COR-L47 (cell line): Measurements from ENCODE around the gene CFAP69.
"Not testable (repeated sequence)": the region's sequence is repeated elsewhere in the genome, so short reads cannot be mapped to it uniquely, and the experiment has no call there.

Experiments used
- DNase-seq: peaks from one replicate; lab custom pipeline; 2025; lab: John Stamatoyannopoulos, UW

Gene CFAP69

DNA sequence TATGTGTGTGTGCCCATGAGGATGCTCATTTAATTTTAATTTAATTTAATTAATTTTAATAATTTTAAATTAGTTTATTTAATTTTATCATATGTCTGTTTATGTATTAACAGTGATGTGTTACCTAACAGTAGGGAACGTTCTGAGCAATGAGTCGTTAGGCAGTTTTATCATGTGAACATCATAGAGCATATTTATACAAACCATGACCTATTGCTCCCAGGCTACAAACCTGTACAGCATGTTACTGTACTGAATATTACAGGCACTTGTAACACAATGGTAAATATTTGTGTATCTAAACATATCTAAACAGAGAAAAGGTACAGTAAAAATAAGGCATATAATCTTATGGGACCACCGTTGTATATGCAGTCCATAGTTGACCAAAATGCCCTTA is 13.7 kb upstream of the CFAP69 start:
- DNase-seq = no peak

DNA sequence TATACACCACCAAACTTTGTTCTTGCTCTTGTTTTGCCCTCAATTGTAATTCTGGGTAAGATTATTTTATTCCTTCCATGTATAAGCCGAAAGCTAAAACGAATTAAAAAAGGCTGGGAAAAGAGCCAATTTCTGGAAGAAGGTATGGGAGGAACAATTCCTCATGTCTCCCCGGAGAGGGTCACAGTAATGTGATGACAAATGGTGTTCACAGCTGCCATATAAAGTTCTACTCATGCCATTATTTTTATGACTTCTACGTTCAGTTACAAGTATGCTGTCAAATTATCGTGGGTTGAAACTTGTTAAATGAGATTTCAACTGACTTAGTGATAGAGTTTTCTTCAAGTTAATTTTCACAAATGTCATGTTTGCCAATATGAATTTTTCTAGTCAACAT is 12.5 kb upstream of the CFAP69 start:
- no peak for DNase-seq

- DNase-seq = no peak
Observed at GRCh38 chr7:90233569-90233968, 11.4 kb upstream of the CFAP69 start.

GRCh38 chr7:90236721-90237289 is 8.2 kb upstream of the CFAP69 start:
- DNase-seq = no peak

DNA sequence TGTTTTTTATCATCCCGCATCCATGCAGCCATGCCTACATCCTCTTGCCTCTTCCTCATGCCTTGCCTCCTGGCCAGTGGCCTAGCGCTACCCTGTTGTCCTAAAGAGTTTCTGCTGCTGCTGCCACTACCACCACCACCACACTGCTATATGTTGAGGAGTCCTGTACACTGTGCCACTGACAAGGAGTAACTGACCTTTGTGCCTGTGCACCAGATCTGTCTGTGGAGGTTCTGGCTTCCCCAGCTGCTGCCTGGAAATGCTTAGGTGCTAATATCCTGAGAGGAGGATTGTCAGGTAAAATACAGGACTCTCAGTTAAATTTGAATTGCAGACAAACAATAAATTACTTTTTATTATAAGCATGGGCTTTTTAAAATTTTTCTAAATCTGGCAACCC is 7.0 kb upstream of the CFAP69 start:
- no peak for DNase-seq

DNA sequence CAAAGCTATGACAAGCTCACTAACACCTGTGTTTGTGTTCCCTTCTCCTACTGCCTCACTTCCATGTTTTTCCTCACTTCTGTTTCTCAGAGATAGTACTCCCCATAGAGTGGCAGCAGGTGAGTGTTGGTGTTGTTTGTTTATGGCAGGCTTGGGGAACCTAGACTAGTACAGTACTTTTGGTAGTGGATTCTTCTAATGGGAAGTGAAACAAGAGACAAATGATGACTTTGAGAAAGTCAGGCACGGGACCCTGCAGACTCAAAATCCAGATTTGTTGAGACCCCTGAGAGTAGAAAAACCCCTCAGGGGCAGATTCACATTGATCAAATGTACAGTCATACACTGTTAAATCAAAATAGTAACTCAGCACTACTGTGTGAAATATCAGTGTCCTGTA is 6.4 kb upstream of the CFAP69 start:
- no peak for DNase-seq

GRCh38 chr7:90239050-90239449 is 5.9 kb upstream of the CFAP69 start:
- DNase-seq = no peak

DNA sequence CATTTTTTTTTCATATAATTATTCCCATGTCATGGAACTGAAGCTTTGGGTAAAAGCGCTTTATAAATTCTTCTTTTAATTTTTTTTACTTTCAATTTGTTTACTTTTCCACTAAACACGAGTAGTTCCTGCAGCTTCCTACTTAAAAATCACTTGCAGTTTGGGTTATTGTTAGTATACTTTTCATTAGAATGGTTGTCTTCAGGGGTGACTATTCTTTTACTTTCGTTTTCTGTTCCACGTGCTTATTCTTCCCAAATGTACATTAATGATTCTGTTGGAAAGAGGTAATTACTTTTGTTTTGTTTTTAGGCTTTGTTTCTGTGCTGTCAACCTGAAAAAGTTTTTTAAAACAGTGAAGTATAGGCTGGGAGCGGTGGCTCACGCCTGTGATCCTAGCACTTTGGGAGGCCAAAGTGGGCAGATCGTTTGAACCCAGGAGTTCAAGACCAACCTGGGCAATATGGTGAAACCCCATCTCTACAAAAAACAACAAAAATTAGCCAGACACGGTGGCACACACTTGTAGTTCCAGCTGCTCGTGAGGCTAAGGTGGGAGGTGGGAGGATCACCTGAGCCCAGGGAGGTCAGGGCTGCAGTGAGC is 5.2 kb upstream of the CFAP69 start:
- no peak for DNase-seq

GRCh38 chr7:90242369-90243168 is 2.4 kb upstream of the CFAP69 start:
- DNase-seq = no peak

- no peak for DNase-seq
Observed at GRCh38 chr7:90243556-90243955, 1.4 kb upstream of the CFAP69 start.

GRCh38 chr7:90244565-90244908 is 437 bp upstream of the CFAP69 start:
- no peak for DNase-seq

- no peak for DNase-seq
Observed at GRCh38 chr7:90246171-90246570, 1.2 kb downstream of the CFAP69 start.

DNA sequence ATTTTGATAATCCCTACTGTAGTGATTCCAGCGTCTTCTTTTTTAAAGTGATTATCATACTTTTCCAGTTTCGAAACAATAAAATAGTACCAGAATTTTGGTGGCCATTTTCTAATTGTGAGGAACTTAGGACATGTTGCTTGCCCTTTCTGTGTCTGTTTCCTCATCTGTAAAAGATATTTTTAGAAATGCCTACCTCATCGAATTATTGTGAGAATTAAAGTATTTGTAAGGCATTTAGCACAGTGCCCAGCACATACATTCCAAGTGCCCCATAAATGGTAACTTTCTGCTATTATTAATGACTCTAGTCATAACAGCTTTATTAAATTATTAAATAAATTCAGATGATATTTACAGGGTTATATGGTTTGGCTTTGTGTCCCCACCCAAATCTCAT is 3.7 kb downstream of the CFAP69 start:
- no peak for DNase-seq

- no peak for DNase-seq
Observed at GRCh38 chr7:90250601-90251303, 5.8 kb downstream of the CFAP69 start.

GRCh38 chr7:90251304-90251635 is 6.3 kb downstream of the CFAP69 start:
- no peak for DNase-seq

GRCh38 chr7:90256011-90256410 is 11.0 kb downstream of the CFAP69 start:
- DNase-seq = not testable (repeated sequence)

GRCh38 chr7:90256778-90257177 is 11.8 kb downstream of the CFAP69 start:
- no peak for DNase-seq

DNA sequence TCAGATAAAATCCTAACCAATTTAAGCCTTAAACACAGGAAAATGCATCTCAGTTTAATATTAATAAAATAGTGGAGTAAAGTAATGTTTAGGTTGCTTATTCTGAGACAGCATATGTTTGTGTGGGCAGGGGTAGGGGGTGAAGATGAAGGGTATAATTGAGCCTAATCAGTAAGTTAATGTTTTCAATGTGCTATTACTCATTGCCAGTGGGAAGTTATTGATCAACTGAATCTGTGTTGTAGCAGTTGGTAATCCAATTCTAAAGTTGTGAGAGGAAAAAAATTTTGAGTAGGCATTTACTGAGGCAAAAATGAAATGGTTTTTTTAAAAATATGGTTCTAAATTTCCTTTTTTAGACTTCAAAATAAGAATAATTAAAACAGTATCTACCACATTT is 16.5 kb downstream of the CFAP69 start:
- no peak for DNase-seq

DNA sequence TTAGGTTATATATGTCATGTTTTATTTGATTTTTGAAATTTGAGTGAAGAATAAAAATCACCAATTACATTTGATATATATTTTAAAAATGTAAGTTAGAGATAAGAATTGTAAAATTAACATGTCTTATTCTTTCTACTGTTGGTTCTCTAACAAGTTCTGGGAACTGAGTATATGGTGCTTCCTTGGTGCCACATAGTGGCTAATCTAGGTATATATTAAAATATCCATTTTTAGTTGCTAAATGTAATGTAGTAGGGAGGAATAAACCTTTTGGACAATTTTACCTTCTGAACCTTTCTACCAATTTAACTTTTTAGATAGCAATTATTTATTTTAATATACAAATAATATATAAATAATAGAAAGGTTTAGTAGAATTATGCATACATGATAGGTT is 17.5 kb downstream of the CFAP69 start:
- no peak for DNase-seq

DNA sequence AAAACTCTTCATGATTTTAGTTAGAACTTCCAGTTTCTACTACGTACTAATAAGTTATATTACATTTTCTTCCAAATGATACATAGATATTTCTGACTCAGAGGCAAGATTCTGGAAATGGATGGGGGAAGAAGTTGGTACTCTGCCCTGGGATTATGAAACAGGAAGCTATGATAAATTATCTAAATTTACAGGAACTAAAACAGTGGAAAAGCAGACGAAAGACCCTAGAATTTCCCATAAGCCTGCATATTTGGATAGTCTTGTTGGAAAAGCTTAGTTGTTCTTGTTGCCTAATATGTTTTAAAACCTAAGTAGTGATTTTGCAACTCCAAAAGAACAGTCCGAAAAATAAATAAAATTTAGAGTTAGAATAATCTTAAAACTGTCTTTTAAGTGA is 21.8 kb downstream of the CFAP69 start:
- DNase-seq = no peak

DNA sequence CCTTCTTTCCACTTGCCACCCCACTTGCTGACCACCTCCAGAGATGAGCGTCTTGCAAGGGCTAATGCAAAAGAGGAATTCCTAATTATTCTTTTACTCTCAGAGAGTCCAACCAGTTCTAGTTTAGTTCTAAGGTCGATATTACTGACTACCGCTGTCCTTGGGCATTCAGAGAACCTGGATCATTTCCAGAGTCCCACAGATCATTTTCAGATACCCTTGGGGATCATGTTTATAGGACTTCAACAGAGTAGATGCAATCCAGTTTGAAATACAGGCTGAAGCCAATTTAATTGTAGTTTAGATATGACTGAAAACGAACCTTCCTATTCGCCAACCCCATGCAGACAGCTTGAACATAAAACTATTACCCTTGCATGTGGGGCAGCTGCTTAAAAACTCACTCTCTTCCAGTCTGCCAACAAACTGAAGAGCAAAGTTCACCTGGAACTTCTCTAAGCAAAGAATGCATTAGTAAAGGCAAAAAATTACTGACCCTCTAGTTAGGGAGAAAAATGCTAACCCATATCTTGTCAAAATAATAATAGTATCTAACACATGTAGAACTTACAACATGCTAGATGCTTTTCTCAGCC is 22.4 kb downstream of the CFAP69 start:
- DNase-seq = no peak

- no peak for DNase-seq
Observed at GRCh38 chr7:90269163-90269562, 24.2 kb downstream of the CFAP69 start.
